ENCODE measurements around the gene SH3RF3. TPM values are rescaled to one million over a fixed set of nuclear protein-coding genes. Genes with fewer than 3 reads are reported as not detected.

SH3RF3 gene
- total RNA-seq, 3 donors from 2014 or later = 3.2 to 5.6 (median 4.6) TPM

DNA sequence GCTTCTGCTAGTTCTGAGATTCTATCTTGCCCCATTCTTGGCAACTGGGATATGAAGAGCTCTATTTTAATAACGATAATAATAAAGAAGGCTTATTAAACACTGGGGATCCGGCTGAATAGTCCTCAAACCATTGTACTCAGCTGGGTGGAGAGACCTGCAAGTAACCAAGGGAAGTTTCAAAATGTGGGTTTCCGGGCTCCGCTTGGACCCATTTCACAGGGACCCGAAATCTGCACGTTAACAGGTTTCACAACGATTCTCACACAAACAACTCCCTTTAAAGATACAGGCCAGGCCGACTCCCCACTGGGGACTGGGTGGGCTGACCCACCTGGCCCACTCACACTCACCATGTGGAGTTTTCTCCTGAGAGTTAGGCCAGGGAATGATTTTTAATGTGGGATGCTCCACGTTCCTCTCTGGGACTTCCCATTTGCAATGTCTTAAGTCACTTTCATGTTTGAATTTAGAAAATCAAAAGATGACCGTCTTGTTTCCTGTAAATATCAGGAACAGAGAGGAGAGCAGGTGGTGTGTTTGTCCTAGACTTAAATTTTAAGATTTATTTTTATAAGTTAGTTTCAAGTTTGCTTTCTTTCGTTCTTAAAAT, 96.3 kb downstream of the SH3RF3 start:
- no peaks in the 10 kb centered on the region for H3K9me3 ChIP-seq
- peak in 1 of 2 donors; percentile 6 for DNase-seq (ENCODE audit: low spot score in 2 of 2)
- H3K4me3 ChIP-seq = no peak overlapping the region
- TF ChIP-seq POLR2A (IDR thresholded peaks at IDR 0.05) (no peak), POLR2AphosphoS5 (IDR thresholded peaks at IDR 0.05) (no peak)
- TF ChIP-seq, protein P1, sequence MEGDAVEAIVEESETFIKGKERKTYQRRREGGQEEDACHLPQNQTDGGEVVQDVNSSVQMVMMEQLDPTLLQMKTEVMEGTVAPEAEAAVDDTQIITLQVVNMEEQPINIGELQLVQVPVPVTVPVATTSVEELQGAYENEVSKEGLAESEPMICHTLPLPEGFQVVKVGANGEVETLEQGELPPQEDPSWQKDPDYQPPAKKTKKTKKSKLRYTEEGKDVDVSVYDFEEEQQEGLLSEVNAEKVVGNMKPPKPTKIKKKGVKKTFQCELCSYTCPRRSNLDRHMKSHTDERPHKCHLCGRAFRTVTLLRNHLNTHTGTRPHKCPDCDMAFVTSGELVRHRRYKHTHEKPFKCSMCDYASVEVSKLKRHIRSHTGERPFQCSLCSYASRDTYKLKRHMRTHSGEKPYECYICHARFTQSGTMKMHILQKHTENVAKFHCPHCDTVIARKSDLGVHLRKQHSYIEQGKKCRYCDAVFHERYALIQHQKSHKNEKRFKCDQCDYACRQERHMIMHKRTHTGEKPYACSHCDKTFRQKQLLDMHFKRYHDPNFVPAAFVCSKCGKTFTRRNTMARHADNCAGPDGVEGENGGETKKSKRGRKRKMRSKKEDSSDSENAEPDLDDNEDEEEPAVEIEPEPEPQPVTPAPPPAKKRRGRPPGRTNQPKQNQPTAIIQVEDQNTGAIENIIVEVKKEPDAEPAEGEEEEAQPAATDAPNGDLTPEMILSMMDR (IDR thresholded peaks at IDR 0.05) = no peak
- H3K36me3 ChIP-seq = no peaks in the 10 kb centered on the region
- no peak overlapping the region for H3K27ac ChIP-seq
- intact Hi-C loops (cut with DNase I; ENCODE audit: low total_unique reads) = loop anchor here (2.0 kb wide), 1 partner anchor 30 kb away; no protein-coding TSS in a partner anchor
- H3K27me3 ChIP-seq = no peaks in the 10 kb centered on the region
- H3K4me1 ChIP-seq = no peaks in the 10 kb centered on the region

DNA sequence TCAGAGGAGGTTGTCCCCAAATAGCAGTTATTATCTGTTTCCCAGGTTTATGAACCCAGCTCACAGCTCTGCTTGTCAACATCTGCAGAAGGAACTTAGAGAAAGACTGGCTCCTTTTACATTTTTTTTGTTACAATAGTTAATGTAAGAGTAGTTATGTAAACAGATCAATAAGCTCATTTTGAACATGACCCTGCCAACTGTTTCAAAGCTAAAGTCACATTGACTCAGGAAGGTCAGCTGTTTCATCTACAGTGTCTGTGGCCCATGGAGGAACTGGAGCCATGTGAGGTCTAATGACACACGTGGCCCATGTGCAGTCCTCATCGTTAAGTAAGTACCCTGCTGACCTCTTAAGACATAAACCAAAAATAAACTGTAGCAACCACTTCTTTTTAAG, 97.1 kb downstream of the SH3RF3 start:
- H3K4me3 ChIP-seq = no peak overlapping the region
- no peak overlapping the region for H3K27ac ChIP-seq
- TF ChIP-seq POLR2A (IDR thresholded peaks at IDR 0.05) = no peak
- no peak for TF ChIP-seq POLR2AphosphoS5 (IDR thresholded peaks at IDR 0.05)
- TF ChIP-seq, protein P1 (IDR thresholded peaks at IDR 0.05) = no peak
- no peaks in the 10 kb centered on the region for H3K4me1 ChIP-seq
- no peak for DNase-seq (ENCODE audit: low spot score in 2 of 2)
- H3K36me3 ChIP-seq = no peaks in the 10 kb centered on the region
- H3K27me3 ChIP-seq = no peaks in the 10 kb centered on the region
- no peaks in the 10 kb centered on the region for H3K9me3 ChIP-seq
- intact Hi-C loops (cut with DNase I; ENCODE audit: low total_unique reads) = no loop called here

DNA sequence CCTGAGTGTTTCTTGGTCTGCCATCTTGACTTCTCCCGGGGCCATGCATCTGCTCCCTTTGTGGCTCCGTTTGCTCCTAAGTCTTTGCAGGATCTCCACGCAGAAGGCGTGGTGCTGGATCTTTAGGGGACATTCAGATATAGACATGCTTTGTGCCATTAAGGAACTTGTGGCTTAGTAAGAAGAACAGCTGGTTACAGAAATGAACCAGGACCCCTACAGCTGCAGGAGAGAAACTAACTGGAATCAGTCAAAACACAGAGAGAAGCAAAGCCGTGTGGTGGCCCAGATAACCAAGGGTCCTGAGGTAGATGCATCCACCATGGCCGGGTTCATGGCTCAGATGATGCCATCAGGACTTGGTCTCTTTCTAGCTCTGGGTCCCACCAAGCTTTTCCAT, 97.6 kb downstream of the SH3RF3 start:
- Histone ChIP-seq H3K36me3 (no peaks in the 10 kb centered on the region), H3K27me3 (no peaks in the 10 kb centered on the region), H3K4me1 (no peaks in the 10 kb centered on the region), H3K9me3 (no peaks in the 10 kb centered on the region), H3K4me3 (no peak overlapping the region), H3K27ac (no peak overlapping the region)
- DNase-seq (ENCODE audit: low spot score in 2 of 2) = no peak
- TF ChIP-seq POLR2AphosphoS5 (IDR thresholded peaks at IDR 0.05) (no peak), POLR2A (IDR thresholded peaks at IDR 0.05) (no peak)
- TF ChIP-seq, protein P1 (IDR thresholded peaks at IDR 0.05) = no peak
- intact Hi-C loops (cut with DNase I; ENCODE audit: low total_unique reads) = no loop called here

DNA sequence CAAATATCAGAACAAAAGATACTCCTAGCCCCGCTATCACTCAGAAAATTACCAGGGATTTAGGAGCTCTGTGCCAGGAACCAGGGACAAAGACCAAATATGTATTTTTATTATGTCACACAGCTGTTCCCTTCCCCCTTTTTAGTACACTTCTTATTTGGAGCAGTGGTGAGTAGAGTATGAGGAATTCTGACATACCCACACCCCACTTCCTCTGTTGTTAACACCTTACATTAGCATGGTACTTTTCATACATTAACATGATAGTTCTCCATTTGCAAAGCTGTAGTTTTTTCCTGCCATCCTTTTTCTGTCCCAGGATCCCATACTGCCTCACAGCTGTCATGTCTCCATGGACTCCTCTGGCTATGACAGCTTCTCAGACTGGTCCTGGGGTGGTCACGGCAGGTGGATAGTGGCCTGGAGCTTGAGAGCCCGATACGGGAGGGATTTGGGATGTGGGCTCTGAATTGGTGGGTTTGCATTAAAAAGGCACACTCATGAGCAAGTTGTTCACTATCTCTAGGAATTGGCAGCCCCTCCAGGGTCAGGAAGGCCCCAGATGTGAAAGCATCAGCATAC, 100.2 kb downstream of the SH3RF3 start:
- intact Hi-C loops (cut with DNase I; ENCODE audit: low total_unique reads) = no loop called here

DNA sequence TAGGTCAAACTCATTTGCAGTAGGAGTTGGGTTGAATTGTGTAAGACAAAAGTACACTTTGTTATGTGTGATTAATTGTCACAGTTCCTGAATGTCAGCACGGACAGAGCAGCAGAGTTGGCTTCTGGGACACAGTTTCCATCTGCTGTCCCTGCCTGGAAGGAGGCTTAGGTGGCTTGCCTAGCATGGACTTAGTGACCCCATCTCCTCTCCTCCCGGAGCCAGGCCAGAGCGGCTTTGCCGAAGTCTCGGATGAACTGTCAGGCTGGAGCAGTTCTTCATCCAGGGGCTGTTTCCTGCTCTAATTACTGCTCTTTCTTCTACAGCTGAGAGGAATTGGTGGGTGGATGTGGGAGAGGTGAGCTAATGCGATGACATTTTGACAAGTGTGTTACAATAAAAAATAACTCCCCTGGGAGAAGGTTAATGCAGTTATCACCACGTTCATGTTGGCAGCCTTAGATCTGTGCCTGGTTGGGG, 102.0 kb downstream of the SH3RF3 start:
- intact Hi-C loops (cut with DNase I; ENCODE audit: low total_unique reads) = no loop called here
- no peak overlapping the region for H3K4me3 ChIP-seq
- no peaks in the 10 kb centered on the region for H3K36me3 ChIP-seq
- H3K27ac ChIP-seq = no peak overlapping the region
- no peaks in the 10 kb centered on the region for H3K27me3 ChIP-seq
- H3K9me3 ChIP-seq = no peaks in the 10 kb centered on the region
- H3K4me1 ChIP-seq = no peaks in the 10 kb centered on the region
- TF ChIP-seq POLR2A (IDR thresholded peaks at IDR 0.05) = no peak
- no peak for TF ChIP-seq POLR2AphosphoS5 (IDR thresholded peaks at IDR 0.05)
- TF ChIP-seq, protein P1 (IDR thresholded peaks at IDR 0.05) = no peak
- DNase-seq (ENCODE audit: low spot score in 2 of 2) = no peak

More for the DNA sequence above, 100.2 kb downstream of the SH3RF3 start:
- no peak for DNase-seq (ENCODE audit: low spot score in 2 of 2)
- Histone ChIP-seq H3K9me3 (no peaks in the 10 kb centered on the region), H3K4me1 (no peaks in the 10 kb centered on the region), H3K36me3 (no peaks in the 10 kb centered on the region), H3K27ac (no peak overlapping the region), H3K4me3 (no peak overlapping the region), H3K27me3 (no peaks in the 10 kb centered on the region)
- TF ChIP-seq POLR2A (IDR thresholded peaks at IDR 0.05) (no peak), POLR2AphosphoS5 (IDR thresholded peaks at IDR 0.05) (no peak)
- TF ChIP-seq, protein P1 (IDR thresholded peaks at IDR 0.05) = no peak

Measured in breast epithelium (tissue), 4 donors.